HG03135 (cell line): ENCODE data around the gene GMCL1.

Experiments used
- ATAC-seq: cut with Tn5 transposase; IDR thresholded peaks from one replicate; pipeline ENCODE4 v1.9.1; 2021; ENCODE audit warnings: mild to moderate bottlenecking, moderate library complexity; ENCODE audit not compliant: unreplicated experiment

The GMCL1 gene

GRCh38 chr2:69829256-69830044, at the start of gene GMCL1:
TSS of gene GMCL1 (plus strand) at chr2:69829660. CDS start at chr2:69829893, 233 bp downstream.
- peak; percentile 86 for ATAC-seq

- no peak for ATAC-seq
Observed at GRCh38 chr2:69780921-69781320, 48.5 kb upstream of the GMCL1 start.

- ATAC-seq: no peak
Observed at GRCh38 chr2:69781321-69782248, 47.9 kb upstream of the GMCL1 start.

- ATAC-seq: no peak
Observed at GRCh38 chr2:69784228-69784627, 45.2 kb upstream of the GMCL1 start.

GRCh38 chr2:69785358-69785757, 44.1 kb upstream of the GMCL1 start:
- no peak for ATAC-seq

GRCh38 chr2:69786052-69786560, 43.4 kb upstream of the GMCL1 start:
- no peak for ATAC-seq

GRCh38 chr2:69789175-69789721, 40.2 kb upstream of the GMCL1 start:
- peak; percentile 38 for ATAC-seq

- ATAC-seq: peak; percentile 61
Observed at GRCh38 chr2:69789772-69790600, 39.5 kb upstream of the GMCL1 start.

GRCh38 chr2:69790601-69790959, 38.9 kb upstream of the GMCL1 start:
- no peak for ATAC-seq

GRCh38 chr2:69791045-69791444, 38.4 kb upstream of the GMCL1 start:
- no peak for ATAC-seq

GRCh38 chr2:69796174-69796573, 33.3 kb upstream of the GMCL1 start:
- no peak for ATAC-seq

- ATAC-seq: no peak
Observed at GRCh38 chr2:69797235-69797634, 32.2 kb upstream of the GMCL1 start.

GRCh38 chr2:69797836-69798289, 31.6 kb upstream of the GMCL1 start:
- ATAC-seq: no peak

- ATAC-seq: no peak
Observed at GRCh38 chr2:69798290-69798908, 31.1 kb upstream of the GMCL1 start.

GRCh38 chr2:69798909-69799526, 30.4 kb upstream of the GMCL1 start:
- no peak for ATAC-seq

GRCh38 chr2:69801745-69802290, 27.6 kb upstream of the GMCL1 start:
- ATAC-seq: no peak

GRCh38 chr2:69802781-69803367, 26.6 kb upstream of the GMCL1 start:
- ATAC-seq: peak; percentile 53

- ATAC-seq: no peak
Observed at GRCh38 chr2:69804416-69804815, 25.0 kb upstream of the GMCL1 start.

GRCh38 chr2:69805887-69806286, 23.6 kb upstream of the GMCL1 start:
- ATAC-seq: no peak
